Pancreas (tissue), 10 donors: ENCODE data around the gene CAPS. TPM values are rescaled to one million over a fixed set of nuclear protein-coding genes. Genes with fewer than 3 reads are reported as not detected.
"Not testable (repeated sequence)": the region's sequence is repeated elsewhere in the genome, so short reads cannot be mapped to it uniquely, and the experiment has no call there.

Experiments used
- ATAC-seq, 4 donors: fragments of 200-7000 bp; cut with Tn5 transposase; one replicate each; pipeline versions ENCODE4 v1.8.0 to v1.9.1; 2020; ENCODE audit warnings: mild to moderate bottlenecking in 4 of 4, moderate library complexity in 4 of 4
- DNase-seq, 6 donors: peaks; one replicate each; pipeline ENCODE4 v3.0.0-alpha.2; 2020
- FAIRE-seq: peaks from 2 replicates; lab custom pipeline; 2012; peaks lifted over from hg19 to GRCh38; lab: Jason Lieb, UNC
- H3K27ac ChIP-seq, 4 donors: fragments of 200-600 bp; sonication (generic); 1 replicate in 3 of 4; 2 replicates in 1 of 4; pipeline versions ENCODE4 v1.5.0 to v1.8.0; 2020
- H3K27me3 ChIP-seq, 4 donors: fragments of 200-600 bp; one replicate each; pipeline ENCODE4 v1.8.0; 2021
- H3K36me3 ChIP-seq, 3 donors: fragments of 200-600 bp; sonication (generic) in 1 of 3; one replicate each; pipeline versions ENCODE4 v1.5.0 to v1.8.0; 2020 to 2021
- H3K4me1 ChIP-seq, 3 donors: fragments of 200-600 bp; one replicate each; pipeline ENCODE4 v1.8.0; 2021
- H3K4me3 ChIP-seq, 4 donors: fragments of 200-600 bp; sonication (generic) in 2 of 4; one replicate each; pipeline versions ENCODE4 v1.5.0 to v1.8.0; 2020 to 2021
- H3K9me3 ChIP-seq, 4 donors: fragments of 200-600 bp; one replicate each; pipeline ENCODE4 v1.8.0; 2021
- WGBS, 2 donors: extraction: QIAGEN DNeasy Blood & Tissue Kit; methylation state at CpG; one replicate each; pipeline ENCODE4 v1.1.7; 2013; 5-methylcytosine and 5-hydroxymethylcytosine counted together
- intact Hi-C, 3 donors: fragments of 100-400 bp; cut with DNase I; formaldehyde crosslinking; loops; one replicate each; pipeline versions ENCODE4 v1.11.1 to v1.14.2; 2022
- polyA plus RNA-seq, 2 donors: library from polyadenylated mRNA; stranded (reverse); fragments of 200-250 nt; gene quantifications; one replicate each; pipeline ENCODE4 v1.2.3, GENCODE V29; 2013
- total RNA-seq, 6 donors: library from RNA; stranded (reverse); fragmentation: NEBNext Ultra II Directional in 4 of 6; extraction: Animal tissue kit (Norgen Biotek cat#: 25700) in 4 of 6; gene quantifications; one replicate each; pipeline versions ENCODE4 v1.2.1 to v1.2.4, GENCODE V29; 2021 to 2023
- TF ChIP-seq, protein P1 (sequence below), 4 donors: fragments of 200-600 bp; sonication (generic) in 3 of 4; IDR thresholded peaks; one replicate each; pipeline versions ENCODE4 v1.5.0 to v1.8.0; 2021; ENCODE audit warnings: antibody characterized with exemption in 4 of 4
- donor health status: healthy with polysubstance abuse.
- donor health status: DM: no; HTN: no; CAD: no; lungs with moderate emphysema.
- donor health status: DM: no; HTN: no; CAD: no.
- donor health status: control.
- donor health status: control.
- donor health status: Bipolar disorder and iron deficiency.
- donor health status: DM: yes; HTN: yes; CAD: no.
- donor health status: DM: no; HTN: no; CAD: no.
- donor health status: DM: no; HTN: no; CAD: no.
- donor health status: DM: yes; HTN: yes; CAD: no.

CAPS gene
- total and polyA plus RNA-seq, 8 donors: 10.5 to 77.2 (median 15.8) TPM

GRCh38 chr19:5961969-5962945 lies 48.2 kb downstream of the CAPS start:
- FAIRE-seq (no peak), DNase-seq (peak in 5 of 6 donors; percentile 73 to 87 (median 81)), ATAC-seq (peak; percentile 81 to 85 (median 82))
- intact Hi-C loops: no loop called here
- WGBS, 2 donors: 22 to 28% methylated on average over 29 of the region's 29 CpGs
- H3K36me3 ChIP-seq: no peaks in the 10 kb centered on the region
- peak overlapping the region; percentile 66 to 88 (median 78) for H3K27ac ChIP-seq
- TF ChIP-seq, protein P1, sequence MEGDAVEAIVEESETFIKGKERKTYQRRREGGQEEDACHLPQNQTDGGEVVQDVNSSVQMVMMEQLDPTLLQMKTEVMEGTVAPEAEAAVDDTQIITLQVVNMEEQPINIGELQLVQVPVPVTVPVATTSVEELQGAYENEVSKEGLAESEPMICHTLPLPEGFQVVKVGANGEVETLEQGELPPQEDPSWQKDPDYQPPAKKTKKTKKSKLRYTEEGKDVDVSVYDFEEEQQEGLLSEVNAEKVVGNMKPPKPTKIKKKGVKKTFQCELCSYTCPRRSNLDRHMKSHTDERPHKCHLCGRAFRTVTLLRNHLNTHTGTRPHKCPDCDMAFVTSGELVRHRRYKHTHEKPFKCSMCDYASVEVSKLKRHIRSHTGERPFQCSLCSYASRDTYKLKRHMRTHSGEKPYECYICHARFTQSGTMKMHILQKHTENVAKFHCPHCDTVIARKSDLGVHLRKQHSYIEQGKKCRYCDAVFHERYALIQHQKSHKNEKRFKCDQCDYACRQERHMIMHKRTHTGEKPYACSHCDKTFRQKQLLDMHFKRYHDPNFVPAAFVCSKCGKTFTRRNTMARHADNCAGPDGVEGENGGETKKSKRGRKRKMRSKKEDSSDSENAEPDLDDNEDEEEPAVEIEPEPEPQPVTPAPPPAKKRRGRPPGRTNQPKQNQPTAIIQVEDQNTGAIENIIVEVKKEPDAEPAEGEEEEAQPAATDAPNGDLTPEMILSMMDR (IDR thresholded peaks at IDR 0.05): no peak
- no peaks in the 10 kb centered on the region for H3K9me3 ChIP-seq
- peak overlapping the region in 1 of 4 donors; percentile 9 for H3K4me3 ChIP-seq
- H3K27me3 ChIP-seq: no peaks in the 10 kb centered on the region
- H3K4me1 ChIP-seq: peaks cover 57 to 66% (median 61%) of the 10 kb centered on the region in 3 donors

- Histone ChIP-seq H3K27ac (peak overlapping the region; percentile 66 to 88 (median 78)), H3K4me1 (peaks cover 65 to 71% (median 66%) of the 10 kb centered on the region in 3 donors)
- H3K36me3 ChIP-seq, intact Hi-C loops, H3K27me3 ChIP-seq, ATAC-seq, H3K9me3 ChIP-seq, FAIRE-seq, DNase-seq, H3K4me3 ChIP-seq: not testable (repeated sequence)
- 85 to 86% methylated on average over 6 of the region's 6 CpGs for WGBS, 2 donors
Measured at GRCh38 chr19:5963259-5963658, 49.2 kb downstream of the CAPS start.

GRCh38 chr19:5963855-5964254 lies 49.8 kb downstream of the CAPS start:
- Histone ChIP-seq H3K36me3 (no peaks in the 10 kb centered on the region), H3K9me3 (no peaks in the 10 kb centered on the region), H3K27me3 (no peaks in the 10 kb centered on the region), H3K27ac (peak overlapping the region in 2 of 4 donors; percentile 8 to 88), H3K4me3 (no peak overlapping the region), H3K4me1 (peaks cover 67 to 77% (median 71%) of the 10 kb centered on the region in 3 donors)
- 94 to 96% methylated on average over 7 of the region's 7 CpGs for WGBS, 2 donors
- intact Hi-C loops: no loop called here
- no peak for ATAC-seq
- no peak for DNase-seq
- TF ChIP-seq, protein P1 (IDR thresholded peaks at IDR 0.05): no peak
- FAIRE-seq: no peak

DNA sequence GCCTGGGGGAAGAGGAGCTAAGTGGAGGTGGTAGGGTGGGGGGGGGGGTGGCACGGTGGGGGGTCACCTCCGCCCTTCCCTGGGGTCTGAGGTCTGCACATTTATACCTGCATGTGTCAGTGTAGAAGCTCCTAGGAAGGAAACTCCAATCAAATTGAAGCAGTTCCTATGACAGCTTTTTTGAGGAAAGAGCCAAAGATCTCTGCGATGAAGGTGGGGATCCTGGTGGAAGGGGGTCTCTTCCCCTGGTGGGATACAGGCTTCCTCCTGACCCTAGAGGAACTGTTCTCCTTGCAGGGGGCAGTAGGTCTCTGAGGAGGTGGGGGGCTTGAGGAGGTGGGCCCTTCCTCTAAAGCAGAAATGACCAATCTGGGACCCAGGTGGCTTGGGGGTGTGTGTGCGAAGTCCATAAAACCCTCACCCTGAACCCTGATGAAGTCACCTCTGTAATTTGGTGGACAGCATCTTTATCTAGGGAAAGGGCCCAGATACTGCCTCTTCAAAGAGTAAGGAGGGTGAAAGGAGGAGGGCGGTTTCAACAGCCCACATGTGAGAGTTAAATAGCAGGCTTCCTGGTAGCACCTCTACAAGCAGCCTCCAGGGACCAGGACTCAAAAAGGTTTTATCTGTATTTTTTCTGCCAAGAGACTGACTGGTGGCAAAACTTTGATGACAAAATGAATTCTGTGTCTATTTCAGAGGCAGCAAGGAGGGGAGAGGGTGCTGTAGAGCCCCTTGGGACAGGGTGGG lies 50.9 kb downstream of the CAPS start:
- no peak for ATAC-seq
- TF ChIP-seq, protein P1 (IDR thresholded peaks at IDR 0.05): no peak
- Histone ChIP-seq H3K4me3 (no peak overlapping the region), H3K27me3 (no peaks in the 10 kb centered on the region), H3K9me3 (no peaks in the 10 kb centered on the region), H3K27ac (peak overlapping the region in 1 of 4 donors; percentile 92), H3K4me1 (peaks cover 69 to 79% (median 76%) of the 10 kb centered on the region in 3 donors), H3K36me3 (no peaks in the 10 kb centered on the region)
- FAIRE-seq: no peak
- no peak for DNase-seq
- intact Hi-C loops: no loop called here
- WGBS, 2 donors: 80 to 90% methylated on average over 4 to 5 of the region's 5 CpGs

Other genes starting within 250 kb of the CAPS start
- gene MICOS13, start 233.7 kb upstream of the CAPS start, total RNA-seq: 10 to 100 TPM; 14.0 to 25.9 (median 23.5) TPM
- 10 to 100 TPM; 59.3 to 77.5 TPM for gene MICOS13, start 233.7 kb upstream of the CAPS start, polyA plus RNA-seq
- gene HSD11B1L, start 233.2 kb upstream of the CAPS start, total RNA-seq: 1 to 10 TPM; 2.1 to 5.5 (median 3.5) TPM
- gene HSD11B1L, start 233.2 kb upstream of the CAPS start, polyA plus RNA-seq: 10 to 100 TPM; 12.9 to 16.9 TPM
- 100 to 1,000 TPM; 524 to 926 (median 654) TPM for gene RPL36, start 224.0 kb upstream of the CAPS start, total RNA-seq
- 1,000 to 10,000 TPM in 1 of 2 donors, 100 to 1,000 TPM in 1; 951 to 1,510 TPM for gene RPL36, start 224.0 kb upstream of the CAPS start, polyA plus RNA-seq
- gene LONP1, start 194.1 kb upstream of the CAPS start, total RNA-seq: 10 to 100 TPM; 23.3 to 56.7 (median 33.1) TPM
- gene LONP1, start 194.1 kb upstream of the CAPS start, polyA plus RNA-seq: 10 to 100 TPM; 42.5 to 63.9 TPM
- not detected for gene CATSPERD, start 193.6 kb upstream of the CAPS start, total RNA-seq
- gene CATSPERD, start 193.6 kb upstream of the CAPS start, polyA plus RNA-seq: not detected
- 1 to 10 TPM in 5 of 6 donors, under 1 TPM in 1; 0.61 to 3.1 (median 1.5) TPM for gene PRR22, start 129.5 kb upstream of the CAPS start, total RNA-seq
- gene PRR22, start 129.5 kb upstream of the CAPS start, polyA plus RNA-seq: 10 to 100 TPM; 18.7 to 25.9 TPM
- gene DUS3L, start 123.1 kb upstream of the CAPS start, total RNA-seq: 10 to 100 TPM; 14.8 to 29.2 (median 20.2) TPM
- gene DUS3L, start 123.1 kb upstream of the CAPS start, polyA plus RNA-seq: 10 to 100 TPM; 61.2 to 66.6 TPM
- gene NRTN, start 109.2 kb upstream of the CAPS start, total RNA-seq: 10 to 100 TPM in 4 of 6 donors, 1 to 10 TPM in 2; 5.0 to 15.2 (median 11.5) TPM
- gene NRTN, start 109.2 kb upstream of the CAPS start, polyA plus RNA-seq: 1 to 10 TPM; 5.0 to 8.5 TPM
- gene FUT6, start 74.6 kb upstream of the CAPS start, total RNA-seq: 1 to 10 TPM; 1.9 to 8.7 (median 2.8) TPM
- 1 to 10 TPM; 2.9 to 4.0 TPM for gene FUT6, start 74.6 kb upstream of the CAPS start, polyA plus RNA-seq
- 10 to 100 TPM in 2 of 6 donors, 1 to 10 TPM in 4; 3.3 to 13.9 (median 5.7) TPM for gene FUT3, start 62.8 kb upstream of the CAPS start, total RNA-seq
- 10 to 100 TPM in 1 of 2 donors, 1 to 10 TPM in 1; 9.7 to 12.0 TPM for gene FUT3, start 62.8 kb upstream of the CAPS start, polyA plus RNA-seq
- gene FUT5, start 43.7 kb upstream of the CAPS start, total RNA-seq: not detected
- gene FUT5, start 43.7 kb upstream of the CAPS start, polyA plus RNA-seq: not detected
- gene NDUFA11, start 10.5 kb upstream of the CAPS start, total RNA-seq: 100 to 1,000 TPM in 1 of 6 donors, 10 to 100 TPM in 5; 58.0 to 104 (median 82.0) TPM
- 100 to 1,000 TPM; 161 to 209 TPM for gene NDUFA11, start 10.5 kb upstream of the CAPS start, polyA plus RNA-seq
- 1 to 10 TPM; 2.9 to 5.6 (median 4.6) TPM for gene VMAC, start 9.4 kb upstream of the CAPS start, total RNA-seq
- 10 to 100 TPM in 1 of 2 donors, 1 to 10 TPM in 1; 4.0 to 10.1 TPM for gene VMAC, start 9.4 kb upstream of the CAPS start, polyA plus RNA-seq
- gene RANBP3, start 63.9 kb downstream of the CAPS start, total RNA-seq: 10 to 100 TPM; 27.6 to 42.2 (median 34.7) TPM
- gene RANBP3, start 63.9 kb downstream of the CAPS start, polyA plus RNA-seq: 10 to 100 TPM; 29.1 to 39.9 TPM
- gene RFX2, start 196.2 kb downstream of the CAPS start, total RNA-seq: 1 to 10 TPM; 1.8 to 5.0 (median 3.4) TPM
- 10 to 100 TPM in 1 of 2 donors, 1 to 10 TPM in 1; 2.8 to 14.0 TPM for gene RFX2, start 196.2 kb downstream of the CAPS start, polyA plus RNA-seq
- gene ACSBG2, start 221.4 kb downstream of the CAPS start, total RNA-seq: not detected
- gene ACSBG2, start 221.4 kb downstream of the CAPS start, polyA plus RNA-seq: not detected